CD4-positive, alpha-beta T cell treated with Interferon gamma for 1 hour (primary cell): Measurements from ENCODE around the gene B3GNT7.
"Not testable (repeated sequence)": the region's sequence is repeated elsewhere in the genome, so short reads cannot be mapped to it uniquely, and the experiment has no call there.

Experiments
- DNase-seq: peaks from one replicate; pipeline ENCODE4 v3.0.0-alpha.2; 2020

B3GNT7 gene

GRCh38 chr2:231367178-231367577 is 28.3 kb upstream of the B3GNT7 start:
- DNase-seq, result no peak

- DNase-seq, result no peak
Observed at GRCh38 chr2:231369580-231370428, 25.7 kb upstream of the B3GNT7 start.

GRCh38 chr2:231370429-231370748 is 25.1 kb upstream of the B3GNT7 start:
- no peak for DNase-seq

- no peak for DNase-seq
Observed at GRCh38 chr2:231370749-231371429, 24.6 kb upstream of the B3GNT7 start.

GRCh38 chr2:231371430-231372054 is 24.0 kb upstream of the B3GNT7 start:
- no peak for DNase-seq

- no peak for DNase-seq
Observed at GRCh38 chr2:231372326-231372725, 23.2 kb upstream of the B3GNT7 start.

GRCh38 chr2:231373184-231373583 is 22.3 kb upstream of the B3GNT7 start:
- DNase-seq, result no peak

GRCh38 chr2:231373786-231374349 is 21.6 kb upstream of the B3GNT7 start:
- DNase-seq, result no peak

GRCh38 chr2:231374771-231375170 is 20.7 kb upstream of the B3GNT7 start:
- no peak for DNase-seq

GRCh38 chr2:231375994-231376615 is 19.4 kb upstream of the B3GNT7 start:
- not testable (repeated sequence) for DNase-seq

GRCh38 chr2:231376857-231377256 is 18.7 kb upstream of the B3GNT7 start:
- no peak for DNase-seq

GRCh38 chr2:231378026-231378722 is 17.3 kb upstream of the B3GNT7 start:
- DNase-seq, result no peak

GRCh38 chr2:231379266-231380215 is 16.0 kb upstream of the B3GNT7 start:
- DNase-seq, result no peak

GRCh38 chr2:231380307-231380706 is 15.2 kb upstream of the B3GNT7 start:
- DNase-seq, result no peak

GRCh38 chr2:231380991-231381847 is 14.3 kb upstream of the B3GNT7 start:
- no peak for DNase-seq

- no peak for DNase-seq
Observed at GRCh38 chr2:231382116-231382515, 13.4 kb upstream of the B3GNT7 start.

GRCh38 chr2:231383416-231384108 is 11.9 kb upstream of the B3GNT7 start:
- no peak for DNase-seq

- DNase-seq, result no peak
Observed at GRCh38 chr2:231384109-231384435, 11.4 kb upstream of the B3GNT7 start.

- DNase-seq, result no peak
Observed at GRCh38 chr2:231384970-231385369, 10.5 kb upstream of the B3GNT7 start.

GRCh38 chr2:231385429-231385828 is 10.1 kb upstream of the B3GNT7 start:
- DNase-seq, result no peak
